K562 (cell line): ENCODE results near the gene POGZ. TPM values are rescaled to one million over a fixed set of nuclear protein-coding genes. Genes with fewer than 3 reads are reported as not detected.

Experiments
- ATAC-seq: fragments of 200-7000 bp; cut with Tn5 transposase; 3 replicates; pipeline ENCODE4 v1.9.1; 2020; ENCODE audit warnings: moderate library complexity
- BruUV-seq: library from RNA; stranded (reverse); fragments of 400-500 nt; replicated peaks from 2 replicates; lab custom pipeline; 2021; lab: Mats Ljungman, UMichigan
- CTCF ChIA-PET: fragments of 300-600 bp; formaldehyde crosslinking; extraction: SDS; loops from one replicate; lab custom pipeline; 2021; ENCODE audit warnings: low intra/inter-chr PET ratio; lab: Yijun Ruan, JAX
- POLR2A ChIA-PET: fragments of 300-600, 350-650 bp; sonication (Branson Sonifier 250); formaldehyde crosslinking; extraction: SDS; loops from one replicate; lab custom pipeline; 2021; ENCODE audit warnings: antibody characterized with exemption, inconsistent platforms; lab: Yijun Ruan, JAX
- DNase-seq, 4 experiments: peaks; one replicate each; pipeline versions ENCODE4 v3.0.0 to v3.0.0-alpha.2; 2011 to 2018; ENCODE audit warnings: low spot score in 3 of 4, mixed read lengths in 3 of 4; ENCODE audit errors: extremely low read depth in 1 of 4
- FAIRE-seq: peaks from 2 replicates; lab custom pipeline; 2011; peaks lifted over from hg19 to GRCh38; lab: Jason Lieb, UNC
- H2AFZ ChIP-seq: 2 replicates; pipeline ENCODE4 v1.6.0; 2011; ENCODE audit warnings: low read depth, low read length, control low read depth, inconsistent platforms
- H3K27ac ChIP-seq: fragments of 200-600 bp; 3 replicates; pipeline ENCODE4 v1.8.0; 2011; ENCODE audit warnings: low read depth, mild to moderate bottlenecking, control low read depth, inconsistent platforms, low read length, moderate library complexity, mixed read lengths; ENCODE audit errors: extremely low read depth
- H3K27me3 ChIP-seq, 2 experiments: fragments of 300-600 bp in 1 of 2; 2 replicates in 1 of 2; 3 replicates in 1 of 2; pipeline versions ENCODE4 v1.6.0 to v1.8.0; 2011; ENCODE audit warnings: inconsistent platforms in 2 of 2, low read length in 2 of 2, mild to moderate bottlenecking in 1 of 2, mixed read lengths in 1 of 2, moderate library complexity in 1 of 2; ENCODE audit not compliant: control insufficient read depth in 2 of 2, insufficient read depth in 2 of 2
- H3K36me3 ChIP-seq: fragments of 300-600 bp; 3 replicates; pipeline ENCODE4 v1.8.0; 2011; ENCODE audit warnings: mild to moderate bottlenecking, low read length, inconsistent platforms; ENCODE audit not compliant: control insufficient read depth, insufficient read depth
- H3K4me1 ChIP-seq, 2 experiments: fragments of 200-600 bp in 1 of 2; replicated peaks in 1 of 2; 2 replicates in 1 of 2; 3 replicates in 1 of 2; pipeline versions ENCODE4 v1.5.1 to v1.8.0; 2011; ENCODE audit warnings: inconsistent platforms in 2 of 2, low read length in 2 of 2, mild to moderate bottlenecking in 1 of 2, mixed read lengths in 1 of 2, moderate library complexity in 1 of 2; ENCODE audit not compliant: control insufficient read depth in 2 of 2, insufficient read depth in 2 of 2
- H3K4me2 ChIP-seq: 2 replicates; pipeline ENCODE4 v1.6.1; 2011; ENCODE audit warnings: low read length, control low read depth, inconsistent platforms, mixed read lengths; ENCODE audit not compliant: insufficient read depth
- H3K4me3 ChIP-seq: fragments of 200-600 bp; sonication (generic), shearing (Covaris generic); 2 replicates; pipeline ENCODE4 v1.5.1; 2016; ENCODE audit warnings: control low read depth, inconsistent platforms
- H3K79me2 ChIP-seq: fragments of 200-600 bp; 3 replicates; pipeline ENCODE4 v1.8.0; 2011; ENCODE audit warnings: low read length, inconsistent platforms; ENCODE audit not compliant: control insufficient read depth, insufficient read depth
- H3K9ac ChIP-seq, 2 experiments: 2 replicates each; pipeline versions ENCODE4 v1.6.0 to v1.6.1; 2011; ENCODE audit warnings: low read depth in 2 of 2, low read length in 2 of 2, control low read depth in 1 of 2, inconsistent platforms in 1 of 2, mild to moderate bottlenecking in 1 of 2, mixed read lengths in 1 of 2; ENCODE audit not compliant: insufficient read depth in 1 of 2
- H3K9me1 ChIP-seq: one replicate; pipeline ENCODE4 v1.6.0; 2011; ENCODE audit warnings: inconsistent platforms, mild to moderate bottlenecking, low read length, moderate library complexity; ENCODE audit not compliant: control insufficient read depth, insufficient read depth
- H3K9me3 ChIP-seq: replicated peaks from 2 replicates; pipeline ENCODE4 v1.5.1; 2011; ENCODE audit warnings: low read depth, low read length, inconsistent platforms; ENCODE audit not compliant: control insufficient read depth, insufficient read depth
- H4K20me1 ChIP-seq: replicated peaks from 2 replicates; pipeline ENCODE4 v1.6.1; 2011; ENCODE audit warnings: low read length, inconsistent platforms, mixed read lengths; ENCODE audit not compliant: control insufficient read depth, insufficient read depth
- POLR2AphosphoS2 ChIP-seq: IDR thresholded peaks from 2 replicates; pipeline ENCODE4 v1.6.1; 2012; ENCODE audit warnings: low read length, improper control_type of control experiment
- TAF9B ChIP-seq: fragments of 450-650 bp; IDR thresholded peaks from 2 replicates; pipeline ENCODE4 v1.6.1; 2018; ENCODE audit warnings: mild to moderate bottlenecking; ENCODE audit not compliant: partially characterized antibody
- WGBS: fragments of 100-300 bp; shearing (Covaris generic); methylation state at CpG from one replicate; pipeline ENCODE4 v1.1.6; 2016; ENCODE audit warnings: low coverage, mixed read lengths; ENCODE audit not compliant: insufficient coverage; ENCODE audit errors: missing lambda C conversion rate; 5-methylcytosine and 5-hydroxymethylcytosine counted together
- in situ Hi-C: fragments of 300-500 bp; cut with MboI; formaldehyde crosslinking; loops from 4 replicates; pipeline ENCODE4 v1.15.0; 2018; ENCODE audit warnings: inconsistent platforms, mixed read lengths
- intact Hi-C: fragments of 100-400 bp; cut with micrococcal nuclease; formaldehyde crosslinking; loops from 2 replicates; pipeline ENCODE4 v1.14.2; 2022
- polyA plus RNA-seq, 8 experiments: library from polyadenylated mRNA; depleted of rRNA in 4 of 8; stranded (reverse) in 5 of 8; unstranded in 3 of 8; fragments of >200 nt; fragmentation: Nextera tagmentation in 2 of 8; fragmentation: Illumina TruSeq in 1 of 8; extraction: Ambion mirVana in 2 of 8; extraction: Trizol in 1 of 8; gene quantifications; 2 replicates each; pipeline versions ENCODE4 v1.2.1 to v1.2.3, GENCODE V29; 2011 to 2014; ENCODE audit warnings: inconsistent platforms in 1 of 8, missing spikeins in 1 of 8
- total RNA-seq, 7 experiments: library from RNA; depleted of rRNA in 6 of 7; stranded (reverse); fragments of >200 nt in 6 of 7; fragmentation: Illumina TruSeq in 2 of 7; extraction: Trizol in 2 of 7; gene quantifications; 2 replicates each; pipeline versions ENCODE4 v1.2.1 to v1.2.3, GENCODE V29; 2011 to 2021; ENCODE audit warnings: low replicate concordance in 1 of 7
- TF ChIP-seq, protein P1 (sequence below), 2 experiments: fragments of 150-350 bp in 1 of 2; IDR thresholded peaks; 2 replicates each; pipeline ENCODE4 v1.6.1; 2012 to 2016; ENCODE audit warnings: low read depth in 2 of 2, low read length in 2 of 2, mild to moderate bottlenecking in 1 of 2, moderate library complexity in 1 of 2
- TF ChIP-seq, protein P2 (sequence below): fragments of 450-650 bp; IDR thresholded peaks from 2 replicates; pipeline ENCODE4 v1.6.1; 2016; ENCODE audit warnings: mild to moderate bottlenecking

Gene POGZ
- total and polyA plus RNA-seq, 9 of the 15 experiments (the other 6 are each of a cell fraction or from before 2014, with no cell fraction given), result 9.4 to 40.6 (median 21.6) TPM

GRCh38 chr1:151504252-151504651 is 45.0 kb upstream of the POGZ start:
- intact Hi-C loops, result no loop called here

More at GRCh38 chr1:151504252-151504651, 45.0 kb upstream of the POGZ start:
- no peak for DNase-seq
- Histone ChIP-seq H3K4me3 (no peak overlapping the region), H3K36me3 (no peaks in the 10 kb centered on the region), H3K9ac (no peak overlapping the region), H3K27ac (no peak overlapping the region), H4K20me1 (no peaks in the 10 kb centered on the region), H3K27me3 (peaks cover 5% of the 10 kb centered on the region in 2 experiments; a peak in 2 of 5 replicates), H2AFZ (peak overlapping the region; percentile 9; the same call in 1 of the 2 replicates), H3K4me1 (peaks cover 0 to 7% of the 10 kb centered on the region in 2 experiments; a peak in 3 of 5 replicates), H3K9me1 (no peaks in the 10 kb centered on the region), H3K9me3 (no peaks in the 10 kb centered on the region), H3K79me2 (no peaks in the 10 kb centered on the region), H3K4me2 (no peak overlapping the region)
- in situ Hi-C loops, result no loop called here
- no TSS peak for BruUV-seq
- CTCF ChIA-PET, result no interaction called here
- POLR2A ChIA-PET, result no interaction called here
- no peak for FAIRE-seq
- WGBS, result 21% methylated on average over 3 of the region's 3 CpGs
- ATAC-seq, result no peak
- TF ChIP-seq TAF9B (no peak), POLR2AphosphoS2 (no peak)
- TF ChIP-seq, protein P1, sequence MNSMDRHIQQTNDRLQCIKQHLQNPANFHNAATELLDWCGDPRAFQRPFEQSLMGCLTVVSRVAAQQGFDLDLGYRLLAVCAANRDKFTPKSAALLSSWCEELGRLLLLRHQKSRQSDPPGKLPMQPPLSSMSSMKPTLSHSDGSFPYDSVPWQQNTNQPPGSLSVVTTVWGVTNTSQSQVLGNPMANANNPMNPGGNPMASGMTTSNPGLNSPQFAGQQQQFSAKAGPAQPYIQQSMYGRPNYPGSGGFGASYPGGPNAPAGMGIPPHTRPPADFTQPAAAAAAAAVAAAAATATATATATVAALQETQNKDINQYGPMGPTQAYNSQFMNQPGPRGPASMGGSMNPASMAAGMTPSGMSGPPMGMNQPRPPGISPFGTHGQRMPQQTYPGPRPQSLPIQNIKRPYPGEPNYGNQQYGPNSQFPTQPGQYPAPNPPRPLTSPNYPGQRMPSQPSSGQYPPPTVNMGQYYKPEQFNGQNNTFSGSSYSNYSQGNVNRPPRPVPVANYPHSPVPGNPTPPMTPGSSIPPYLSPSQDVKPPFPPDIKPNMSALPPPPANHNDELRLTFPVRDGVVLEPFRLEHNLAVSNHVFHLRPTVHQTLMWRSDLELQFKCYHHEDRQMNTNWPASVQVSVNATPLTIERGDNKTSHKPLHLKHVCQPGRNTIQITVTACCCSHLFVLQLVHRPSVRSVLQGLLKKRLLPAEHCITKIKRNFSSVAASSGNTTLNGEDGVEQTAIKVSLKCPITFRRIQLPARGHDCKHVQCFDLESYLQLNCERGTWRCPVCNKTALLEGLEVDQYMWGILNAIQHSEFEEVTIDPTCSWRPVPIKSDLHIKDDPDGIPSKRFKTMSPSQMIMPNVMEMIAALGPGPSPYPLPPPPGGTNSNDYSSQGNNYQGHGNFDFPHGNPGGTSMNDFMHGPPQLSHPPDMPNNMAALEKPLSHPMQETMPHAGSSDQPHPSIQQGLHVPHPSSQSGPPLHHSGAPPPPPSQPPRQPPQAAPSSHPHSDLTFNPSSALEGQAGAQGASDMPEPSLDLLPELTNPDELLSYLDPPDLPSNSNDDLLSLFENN (IDR thresholded peaks at IDR 0.05; ENCODE audit: low read depth in 2 of 2, low read length in 2 of 2), result no peak
- TF ChIP-seq, protein P2, sequence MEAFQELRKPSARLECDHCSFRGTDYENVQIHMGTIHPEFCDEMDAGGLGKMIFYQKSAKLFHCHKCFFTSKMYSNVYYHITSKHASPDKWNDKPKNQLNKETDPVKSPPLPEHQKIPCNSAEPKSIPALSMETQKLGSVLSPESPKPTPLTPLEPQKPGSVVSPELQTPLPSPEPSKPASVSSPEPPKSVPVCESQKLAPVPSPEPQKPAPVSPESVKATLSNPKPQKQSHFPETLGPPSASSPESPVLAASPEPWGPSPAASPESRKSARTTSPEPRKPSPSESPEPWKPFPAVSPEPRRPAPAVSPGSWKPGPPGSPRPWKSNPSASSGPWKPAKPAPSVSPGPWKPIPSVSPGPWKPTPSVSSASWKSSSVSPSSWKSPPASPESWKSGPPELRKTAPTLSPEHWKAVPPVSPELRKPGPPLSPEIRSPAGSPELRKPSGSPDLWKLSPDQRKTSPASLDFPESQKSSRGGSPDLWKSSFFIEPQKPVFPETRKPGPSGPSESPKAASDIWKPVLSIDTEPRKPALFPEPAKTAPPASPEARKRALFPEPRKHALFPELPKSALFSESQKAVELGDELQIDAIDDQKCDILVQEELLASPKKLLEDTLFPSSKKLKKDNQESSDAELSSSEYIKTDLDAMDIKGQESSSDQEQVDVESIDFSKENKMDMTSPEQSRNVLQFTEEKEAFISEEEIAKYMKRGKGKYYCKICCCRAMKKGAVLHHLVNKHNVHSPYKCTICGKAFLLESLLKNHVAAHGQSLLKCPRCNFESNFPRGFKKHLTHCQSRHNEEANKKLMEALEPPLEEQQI, result no peak
